Central memory CD4-positive, alpha-beta T cell (primary cell): ENCODE results near the gene TOMM40.
"Not testable (repeated sequence)": the region's sequence is repeated elsewhere in the genome, so short reads cannot be mapped to it uniquely, and the experiment has no call there.

ENCODE experiments used
- DNase-seq: peaks from one replicate; pipeline ENCODE4 v3.0.0; 2022
- total RNA-seq, 3 experiments: gene quantifications; one replicate each; lab custom pipeline; 2026; lab: John Stamatoyannopoulos, UW

The TOMM40 gene
- total RNA-seq, result 35.7 to 357 (median 44.1) reads per million in 3 experiments

- no peak for DNase-seq
Measured at GRCh38 chr19:44891016-44891882, at the start of gene TOMM40. Gene TOMM40, plus strand, starts transcription at chr19:44891254. Its CDS starts 162 bp downstream, at chr19:44891416.

GRCh38 chr19:44845286-44845611, 45.8 kb upstream of the TOMM40 start:
- no peak for DNase-seq

GRCh38 chr19:44845612-44846454, 45.2 kb upstream of the TOMM40 start, which contains the start of gene NECTIN2:
Gene NECTIN2, plus strand, starts transcription at chr19:44846297. Its CDS starts 229 bp downstream, at chr19:44846526.
- DNase-seq, result peak; percentile 63

GRCh38 chr19:44846455-44847143, 44.5 kb upstream of the TOMM40 start:
- DNase-seq, result no peak

- no peak for DNase-seq
Measured at GRCh38 chr19:44847144-44848035, 43.7 kb upstream of the TOMM40 start.

GRCh38 chr19:44848036-44848811, 42.8 kb upstream of the TOMM40 start:
- no peak for DNase-seq

GRCh38 chr19:44848812-44849447, 42.1 kb upstream of the TOMM40 start:
- DNase-seq, result no peak

GRCh38 chr19:44850641-44851109, 40.4 kb upstream of the TOMM40 start:
- no peak for DNase-seq

GRCh38 chr19:44851427-44851826, 39.6 kb upstream of the TOMM40 start:
- no peak for DNase-seq

GRCh38 chr19:44855606-44856005, 35.4 kb upstream of the TOMM40 start:
- no peak for DNase-seq

- DNase-seq, result no peak
Measured at GRCh38 chr19:44856421-44857083, 34.5 kb upstream of the TOMM40 start.

- no peak for DNase-seq
Measured at GRCh38 chr19:44857837-44858236, 33.2 kb upstream of the TOMM40 start.

- not testable (repeated sequence) for DNase-seq
Measured at GRCh38 chr19:44861576-44861975, 29.5 kb upstream of the TOMM40 start.

- no peak for DNase-seq
Measured at GRCh38 chr19:44863990-44864389, 27.1 kb upstream of the TOMM40 start.

- DNase-seq, result no peak
Measured at GRCh38 chr19:44865196-44865767, 25.8 kb upstream of the TOMM40 start.

- no peak for DNase-seq
Measured at GRCh38 chr19:44866664-44867063, 24.4 kb upstream of the TOMM40 start.

GRCh38 chr19:44867578-44867977, 23.5 kb upstream of the TOMM40 start:
- DNase-seq, result no peak

GRCh38 chr19:44869733-44870470, 21.2 kb upstream of the TOMM40 start:
- DNase-seq, result no peak

- no peak for DNase-seq
Measured at GRCh38 chr19:44871809-44872208, 19.2 kb upstream of the TOMM40 start.
